HG02798 (cell line): ENCODE data around the gene ZSWIM5.

ENCODE experiments used
- ATAC-seq: cut with Tn5 transposase; IDR thresholded peaks from one replicate; pipeline ENCODE4 v1.9.1; 2021; ENCODE audit warnings: mild to moderate bottlenecking; ENCODE audit not compliant: unreplicated experiment, poor library complexity

Gene ZSWIM5

DNA sequence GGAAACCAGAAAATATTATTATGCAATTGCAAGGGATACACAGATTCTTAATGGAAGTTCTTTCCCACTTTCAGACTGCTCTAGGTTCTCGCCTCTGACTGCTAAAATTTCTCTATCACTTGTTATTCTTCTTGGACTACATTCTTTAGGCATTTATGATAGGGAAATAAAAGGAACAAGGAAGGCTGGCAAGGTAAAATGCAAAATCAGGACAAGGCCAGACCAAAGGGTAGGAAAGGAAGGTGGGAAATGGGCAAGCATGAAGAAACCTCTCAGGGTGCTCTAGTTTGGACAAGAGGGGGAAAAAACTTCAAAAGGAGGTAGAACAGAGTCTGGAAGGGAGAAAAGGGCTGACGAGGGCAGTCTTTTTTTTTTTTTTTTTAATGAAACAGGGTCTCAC is 168.2 kb downstream of the ZSWIM5 start:
- ATAC-seq, result no peak

DNA sequence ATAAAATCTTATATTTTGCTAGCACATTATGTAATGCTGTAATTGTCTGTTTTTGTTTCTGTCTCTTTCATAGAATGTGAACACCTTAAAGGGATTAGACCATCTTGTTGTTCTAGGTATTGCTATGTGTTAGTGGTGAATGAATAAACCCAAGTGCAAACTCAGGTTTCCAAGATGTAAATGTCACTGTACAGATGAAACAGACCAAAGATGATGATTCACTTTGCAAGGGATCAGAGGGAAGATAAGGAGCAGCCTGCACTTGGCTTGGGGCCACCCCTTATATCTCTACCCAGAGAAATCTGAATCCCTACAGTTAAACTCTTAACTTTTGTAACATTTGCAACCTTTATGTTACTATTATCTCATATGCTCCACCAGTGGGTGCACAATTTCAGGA is 168.9 kb downstream of the ZSWIM5 start:
- ATAC-seq, result no peak

DNA sequence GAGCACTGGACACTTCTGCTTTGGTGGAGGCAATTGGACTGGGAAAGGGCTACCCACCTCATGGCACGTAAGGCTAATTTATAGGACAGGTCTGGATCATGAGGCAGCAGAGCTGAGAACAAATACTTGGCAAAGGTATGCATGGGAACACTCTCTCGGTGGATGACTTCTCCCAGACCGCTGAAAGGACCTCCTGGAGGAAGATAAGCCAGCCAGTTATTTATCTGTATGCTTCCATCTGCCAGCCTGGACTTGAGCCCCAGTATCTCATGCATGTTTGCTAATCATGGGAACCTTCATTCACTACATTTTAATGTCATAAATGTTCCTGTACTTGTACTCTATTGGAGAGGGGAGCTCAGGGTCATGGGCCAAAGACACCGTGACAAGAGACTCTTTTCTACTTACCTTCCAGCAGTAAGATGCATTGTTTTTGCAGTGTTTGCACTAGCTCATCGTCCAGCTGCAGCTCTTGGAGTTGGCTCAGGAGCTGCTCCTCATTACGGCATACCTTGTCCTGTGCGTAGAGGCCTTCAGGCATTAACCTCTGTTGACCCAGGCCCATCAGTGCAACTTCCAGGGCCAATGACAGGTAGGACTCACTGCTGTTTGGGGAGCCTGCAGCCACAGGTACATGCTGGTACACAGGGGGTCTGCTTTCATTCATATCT is 170.6 kb downstream of the ZSWIM5 start:
- ATAC-seq, result no peak

DNA sequence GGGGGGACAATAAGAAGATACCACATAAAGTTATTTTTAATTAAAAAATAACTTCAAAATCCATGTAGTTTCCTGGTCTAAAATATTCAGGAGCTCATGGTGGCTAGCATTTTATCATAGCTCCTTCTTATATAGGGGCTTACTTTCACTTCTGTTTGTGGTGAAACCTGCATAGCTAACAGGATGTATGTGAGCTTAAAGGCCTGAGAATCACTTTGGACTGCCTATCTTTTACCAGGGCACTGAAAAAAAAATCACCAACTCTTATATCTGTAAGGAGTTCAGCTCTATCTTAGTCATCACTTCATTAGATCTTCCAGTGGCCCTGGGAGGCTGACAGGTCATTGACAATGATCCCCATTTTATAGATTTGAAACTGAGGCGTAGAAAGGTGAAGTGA is 173.0 kb downstream of the ZSWIM5 start:
- ATAC-seq, result no peak

DNA sequence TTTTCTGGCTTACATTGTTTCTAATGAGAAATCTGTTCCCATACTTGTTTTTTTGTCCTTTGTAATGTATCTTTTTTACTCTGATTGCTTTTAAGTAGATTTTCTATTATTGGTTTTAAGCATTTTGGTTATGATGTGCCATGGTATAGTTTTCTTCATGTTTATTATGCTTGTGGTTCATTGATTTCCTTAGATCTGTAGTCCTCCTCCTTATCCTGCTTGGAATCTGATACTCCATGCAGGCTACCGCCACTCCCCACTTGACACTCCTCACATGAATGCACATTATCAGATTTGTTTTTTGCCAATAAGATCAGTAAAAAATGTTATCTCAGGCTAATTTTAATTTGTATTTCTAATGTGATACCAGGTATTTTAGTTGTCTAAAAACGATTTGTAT is 173.6 kb downstream of the ZSWIM5 start:
- ATAC-seq, result no peak

DNA sequence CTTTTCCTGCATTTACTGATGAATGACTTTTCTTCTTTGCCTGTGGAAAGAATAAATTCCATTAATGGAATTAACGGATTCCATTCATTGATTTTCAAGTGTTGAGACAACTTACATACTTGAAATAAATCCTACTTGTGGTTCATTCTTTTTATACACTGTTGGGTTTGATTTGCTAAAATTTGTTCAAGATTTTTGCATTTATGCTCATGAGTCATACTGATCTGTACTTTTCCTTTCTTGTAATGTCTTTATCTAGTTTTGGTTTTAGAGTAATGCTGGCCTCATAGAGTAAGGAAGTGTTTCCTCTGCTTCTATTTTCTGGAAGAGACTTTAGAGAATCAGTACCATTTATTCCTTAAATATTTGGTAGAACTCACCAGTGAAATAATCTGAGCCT is 180.0 kb downstream of the ZSWIM5 start:
- ATAC-seq, result no peak

DNA sequence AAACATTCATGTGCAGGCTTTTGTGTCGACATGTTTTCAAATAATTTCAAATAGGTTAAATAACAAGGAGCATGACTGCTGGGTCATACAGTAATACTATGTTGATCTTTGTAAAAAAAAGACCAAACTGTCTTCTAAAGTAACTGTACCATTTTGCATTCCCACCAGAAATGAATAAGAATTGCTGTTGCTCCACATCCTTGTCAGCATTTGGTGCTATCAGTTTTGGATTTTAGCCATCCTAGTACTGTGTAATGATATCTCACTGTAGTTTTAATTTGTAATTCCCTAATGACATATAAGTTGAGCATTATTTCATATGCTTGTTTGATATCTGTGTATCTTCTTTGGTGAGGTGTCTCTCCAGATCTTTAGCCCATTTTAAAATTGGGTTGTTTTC is 182.7 kb downstream of the ZSWIM5 start:
- ATAC-seq, result no peak

DNA sequence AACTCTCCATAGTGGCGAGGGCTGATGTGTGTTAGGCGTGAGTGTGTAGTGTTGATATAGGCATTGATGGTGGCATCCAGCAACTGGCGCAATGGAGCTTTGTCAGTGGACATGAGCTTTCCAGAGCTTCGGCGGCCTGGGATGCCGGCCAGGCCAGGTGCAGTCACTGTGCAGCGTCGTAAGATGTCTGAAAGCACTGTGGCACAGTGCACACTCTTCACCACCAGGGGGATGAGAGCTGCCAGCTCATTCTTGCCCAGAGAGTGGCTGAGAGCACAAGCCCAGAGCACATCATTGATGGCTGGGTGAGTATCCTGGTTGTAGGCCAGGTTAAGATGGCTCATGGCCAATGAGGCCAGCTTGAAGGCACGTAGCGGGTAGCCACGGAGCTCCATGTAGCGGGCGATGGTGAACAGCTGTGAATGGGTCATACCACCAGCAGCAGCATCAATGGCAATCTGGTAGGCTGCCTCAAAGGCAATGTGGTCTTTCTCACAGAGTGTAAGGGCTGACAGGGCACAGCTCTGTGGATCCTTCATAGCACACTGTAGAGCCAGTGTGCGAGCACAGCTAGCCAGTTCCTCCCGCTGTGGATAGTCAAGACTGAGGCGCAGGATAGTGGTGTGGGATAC is 187.7 kb downstream of the ZSWIM5 start:
- ATAC-seq, result peak; percentile 70

DNA sequence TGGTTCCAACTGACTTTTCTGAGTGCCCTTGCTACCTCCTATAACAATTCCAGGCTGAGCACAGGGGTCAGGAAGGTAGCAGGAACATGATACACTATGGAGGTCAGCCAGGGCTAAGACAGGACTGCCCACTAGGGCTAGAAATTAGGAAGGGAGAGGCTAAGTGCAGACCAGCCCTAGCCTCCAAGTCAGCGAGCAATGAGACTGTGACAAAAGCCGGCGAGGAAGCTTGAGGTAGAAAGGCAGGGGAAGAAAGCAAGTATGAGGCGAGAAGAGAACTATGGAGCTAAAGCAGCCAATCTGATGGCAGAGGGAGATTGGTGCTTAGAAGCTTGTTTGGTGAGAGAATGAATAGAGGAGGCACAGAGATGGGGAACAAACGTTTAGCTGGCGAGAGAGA is 189.6 kb downstream of the ZSWIM5 start:
- ATAC-seq, result no peak

DNA sequence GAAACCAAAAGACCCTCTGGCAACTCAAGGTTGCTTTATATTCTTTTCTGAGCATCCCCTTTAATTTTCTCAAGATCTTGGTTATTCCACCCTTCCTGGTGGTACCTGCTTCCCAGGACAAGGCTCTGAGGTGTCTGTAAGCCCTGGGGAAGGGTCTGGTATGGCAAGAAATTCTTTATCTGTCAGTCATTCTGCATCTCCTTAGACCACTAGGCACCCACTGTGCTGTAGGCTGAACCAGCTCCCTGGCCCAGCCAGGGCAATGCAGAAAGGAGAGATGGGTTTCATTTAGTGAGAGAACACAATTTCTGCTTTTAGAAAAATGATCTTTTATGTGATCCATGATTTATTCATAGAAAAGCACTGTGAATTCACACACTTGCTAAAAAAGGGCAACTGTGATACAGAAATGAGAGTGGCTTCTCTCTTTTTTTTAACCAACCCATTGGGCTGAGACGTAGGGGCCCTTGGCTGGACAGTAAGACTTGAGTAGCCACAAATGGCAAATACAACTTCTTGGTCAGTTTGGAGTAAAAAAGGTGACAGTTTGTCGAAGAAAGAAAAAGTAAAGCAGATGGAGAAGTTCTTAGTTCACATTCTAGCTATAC is 190.2 kb downstream of the ZSWIM5 start:
- ATAC-seq, result no peak

DNA sequence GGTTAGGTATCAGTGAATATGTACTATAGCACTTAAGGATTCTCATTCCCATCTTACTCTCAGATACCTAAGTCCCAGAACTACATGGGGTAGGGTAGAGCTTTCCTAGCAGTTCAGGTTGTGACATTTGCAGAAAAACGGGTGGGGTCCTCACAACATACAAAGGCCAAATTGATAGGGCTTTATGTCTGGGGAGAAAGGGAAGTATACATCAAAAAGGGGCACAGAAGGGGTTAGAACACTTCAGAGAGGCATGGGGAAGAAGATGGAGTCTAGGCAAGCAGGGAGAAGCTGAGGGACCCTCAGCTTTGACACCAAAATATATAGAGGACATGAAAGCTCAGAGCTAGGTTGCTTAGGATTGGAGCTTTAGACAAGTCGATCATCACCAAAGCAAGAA is 190.7 kb downstream of the ZSWIM5 start:
- ATAC-seq, result no peak

DNA sequence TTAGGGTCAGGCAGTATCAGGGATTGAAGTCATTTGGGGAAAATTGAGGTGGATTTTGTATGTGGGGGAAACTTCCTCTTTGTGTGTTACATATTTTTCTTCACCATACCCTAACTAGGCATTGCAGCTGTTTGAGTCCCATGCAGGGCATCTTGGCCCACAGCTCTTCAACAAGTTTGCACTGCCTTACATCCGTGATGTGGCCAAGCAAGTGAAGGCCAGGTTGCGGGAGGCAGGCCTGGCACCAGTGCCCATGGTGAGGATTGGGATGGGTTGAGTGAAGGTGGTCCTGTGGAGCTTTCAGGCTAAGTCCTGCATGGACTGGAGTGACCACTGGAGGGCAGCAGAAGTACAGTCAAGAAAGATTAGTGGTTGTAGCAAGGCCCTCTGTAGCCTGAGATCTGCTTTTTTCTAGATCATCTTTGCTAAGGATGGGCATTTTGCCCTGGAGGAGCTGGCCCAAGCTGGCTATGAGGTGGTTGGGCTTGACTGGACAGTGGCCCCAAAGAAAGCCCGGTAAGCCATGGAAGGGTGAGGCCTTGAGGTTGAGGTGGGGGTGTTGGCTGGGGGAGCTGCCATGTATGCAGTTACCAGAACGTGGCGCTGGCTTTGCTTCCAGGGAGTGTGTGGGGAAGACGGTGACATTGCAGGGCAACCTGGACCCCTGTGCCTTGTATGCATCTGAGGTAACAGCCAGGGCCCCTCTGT is 191.9 kb downstream of the ZSWIM5 start:
- ATAC-seq, result no peak

DNA sequence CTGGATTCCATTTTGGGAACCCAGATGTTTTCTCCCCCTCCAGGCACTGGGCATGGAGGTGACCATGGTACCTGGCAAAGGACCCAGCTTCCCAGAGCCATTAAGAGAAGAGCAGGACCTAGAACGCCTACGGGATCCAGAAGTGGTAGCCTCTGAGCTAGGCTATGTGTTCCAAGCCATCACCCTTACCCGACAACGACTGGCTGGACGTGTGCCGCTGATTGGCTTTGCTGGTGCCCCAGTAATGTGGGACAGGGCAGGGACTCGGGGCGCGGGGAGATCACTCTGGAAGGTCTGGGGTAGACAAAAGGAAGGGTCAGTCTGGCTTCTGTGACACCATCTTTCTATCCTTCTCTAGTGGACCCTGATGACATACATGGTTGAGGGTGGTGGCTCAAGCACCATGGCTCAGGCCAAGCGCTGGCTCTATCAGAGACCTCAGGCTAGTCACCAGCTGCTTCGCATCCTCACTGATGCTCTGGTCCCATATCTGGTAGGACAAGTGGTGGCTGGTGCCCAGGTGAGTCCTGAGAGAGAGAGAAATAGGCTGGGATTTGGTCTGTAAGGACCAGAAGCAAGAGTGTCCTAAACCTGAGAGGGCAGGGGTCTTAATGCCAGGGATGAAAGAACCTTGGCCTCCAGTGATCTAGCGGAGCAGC is 192.7 kb downstream of the ZSWIM5 start:
- no peak for ATAC-seq

DNA sequence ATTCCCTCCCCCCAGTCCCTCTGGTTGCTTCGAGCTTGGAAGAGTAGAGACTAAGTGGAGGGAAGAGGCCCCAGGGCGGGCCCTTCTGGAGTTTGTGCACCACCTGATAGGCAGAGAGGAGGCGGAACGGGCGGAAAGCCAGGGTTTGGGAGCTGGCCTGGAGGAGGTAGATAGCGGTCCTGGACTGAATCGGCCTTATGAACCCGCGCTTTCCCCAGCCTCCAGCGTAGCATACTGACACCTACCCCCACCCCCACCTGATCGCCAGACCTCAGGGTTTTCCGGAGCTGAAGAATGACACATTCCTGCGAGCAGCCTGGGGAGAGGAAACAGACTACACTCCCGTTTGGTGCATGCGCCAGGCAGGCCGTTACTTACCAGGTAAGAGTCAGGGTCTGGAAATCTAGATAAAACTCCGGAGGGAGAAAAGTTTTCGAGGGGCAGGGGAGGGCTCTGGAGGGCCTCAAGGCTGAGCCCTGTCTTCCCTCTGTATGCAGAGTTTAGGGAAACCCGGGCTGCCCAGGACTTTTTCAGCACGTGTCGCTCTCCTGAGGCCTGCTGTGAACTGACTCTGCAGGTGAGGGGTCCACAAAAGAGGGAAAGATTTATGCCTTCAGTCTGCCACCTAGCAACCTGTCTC is 193.6 kb downstream of the ZSWIM5 start:
- no peak for ATAC-seq

DNA sequence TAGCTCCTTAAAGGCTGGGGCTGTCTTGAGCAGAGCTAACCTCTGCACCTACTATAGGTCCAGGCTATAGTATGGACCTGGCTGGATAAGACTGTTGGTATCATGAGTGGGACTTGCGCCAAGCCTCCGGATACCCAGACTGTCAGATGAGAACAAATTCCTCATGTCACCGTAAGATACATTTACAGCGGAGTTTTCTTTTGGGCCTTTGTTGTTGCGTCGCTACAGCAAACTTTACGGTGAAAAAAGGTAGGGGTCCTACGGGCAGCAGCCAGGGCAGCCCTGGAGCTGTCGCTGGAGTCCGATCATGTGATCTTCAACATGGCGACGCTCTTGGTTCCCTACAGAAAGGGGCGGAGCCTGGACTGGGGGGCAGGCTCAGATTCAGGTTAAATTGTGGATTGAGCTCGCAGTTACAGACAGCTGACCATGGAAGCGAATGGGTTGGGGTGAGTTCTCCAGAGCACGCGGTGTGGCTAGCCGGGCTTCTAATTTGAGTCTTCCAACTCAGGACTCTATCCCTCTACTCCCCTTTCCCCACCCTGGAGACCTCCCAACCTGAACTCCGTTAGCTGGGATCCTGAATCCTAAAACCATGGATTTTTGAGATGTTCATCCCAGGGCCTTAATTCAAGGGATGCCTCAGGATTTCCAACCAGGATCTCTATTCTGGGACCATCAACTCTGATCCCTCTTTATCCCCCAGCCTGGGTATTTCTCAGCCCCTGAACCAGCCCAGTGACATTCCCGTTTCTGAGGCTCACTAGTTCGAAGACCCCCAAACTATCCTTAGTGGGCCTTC is 194.4 kb downstream of the ZSWIM5 start, which contains the start of gene UROD:
Gene UROD (plus strand): TSS at position 418 of the 802 bp plus-strand sequence. CDS start 12 bp downstream, at position 430.
- peak; percentile 77 for ATAC-seq

DNA sequence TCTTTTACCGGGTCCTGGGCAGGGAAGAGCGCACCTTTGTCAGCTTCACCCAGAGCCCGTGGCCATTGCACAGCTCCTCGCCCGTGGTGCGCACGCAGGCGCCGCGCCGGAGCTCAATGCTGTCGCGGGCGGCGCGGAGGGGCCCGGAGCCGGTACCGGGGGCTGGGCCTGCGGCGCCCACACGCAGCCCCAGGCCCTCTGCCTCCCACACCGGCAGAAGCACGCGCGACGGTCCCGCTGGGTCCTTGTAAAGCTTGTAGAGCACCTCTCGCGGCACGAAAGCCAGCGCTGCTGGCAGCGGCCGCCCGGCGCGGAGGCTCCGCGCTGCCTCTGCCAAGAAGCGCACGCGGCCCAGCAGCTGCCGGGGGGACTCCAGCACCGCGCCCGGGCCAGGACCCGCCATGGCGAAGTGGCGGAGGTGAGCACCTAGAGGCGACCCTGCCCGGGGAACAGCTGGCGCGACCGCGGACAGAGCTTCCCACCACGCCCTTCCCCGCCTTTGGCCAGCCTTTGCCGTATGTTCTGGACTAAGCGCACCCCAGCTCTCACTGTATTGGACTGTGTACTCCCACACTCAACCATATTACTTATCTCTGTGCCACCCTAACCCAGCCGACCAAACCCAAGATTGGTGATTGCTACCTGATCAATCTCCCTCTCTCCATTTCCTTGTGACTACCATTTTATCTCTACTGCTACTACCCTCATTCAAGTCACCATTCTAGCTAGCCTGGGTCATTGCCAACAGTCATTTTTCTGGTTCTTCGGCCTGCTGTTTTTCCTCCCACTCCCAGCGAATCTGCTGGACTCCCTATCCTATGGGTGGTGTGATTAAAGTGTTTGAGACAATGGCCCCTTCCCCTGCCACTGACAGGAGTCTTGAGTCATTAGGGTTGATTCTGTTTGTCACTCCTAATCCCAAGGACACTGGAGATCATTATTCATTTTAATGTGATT is 195.3 kb downstream of the ZSWIM5 start, which contains the start of gene HECTD3:
Gene HECTD3 (minus strand): TSS at position 470 of the 957 bp plus-strand sequence. CDS start 67 bp downstream, at position 403.
- peak; percentile 72 for ATAC-seq

DNA sequence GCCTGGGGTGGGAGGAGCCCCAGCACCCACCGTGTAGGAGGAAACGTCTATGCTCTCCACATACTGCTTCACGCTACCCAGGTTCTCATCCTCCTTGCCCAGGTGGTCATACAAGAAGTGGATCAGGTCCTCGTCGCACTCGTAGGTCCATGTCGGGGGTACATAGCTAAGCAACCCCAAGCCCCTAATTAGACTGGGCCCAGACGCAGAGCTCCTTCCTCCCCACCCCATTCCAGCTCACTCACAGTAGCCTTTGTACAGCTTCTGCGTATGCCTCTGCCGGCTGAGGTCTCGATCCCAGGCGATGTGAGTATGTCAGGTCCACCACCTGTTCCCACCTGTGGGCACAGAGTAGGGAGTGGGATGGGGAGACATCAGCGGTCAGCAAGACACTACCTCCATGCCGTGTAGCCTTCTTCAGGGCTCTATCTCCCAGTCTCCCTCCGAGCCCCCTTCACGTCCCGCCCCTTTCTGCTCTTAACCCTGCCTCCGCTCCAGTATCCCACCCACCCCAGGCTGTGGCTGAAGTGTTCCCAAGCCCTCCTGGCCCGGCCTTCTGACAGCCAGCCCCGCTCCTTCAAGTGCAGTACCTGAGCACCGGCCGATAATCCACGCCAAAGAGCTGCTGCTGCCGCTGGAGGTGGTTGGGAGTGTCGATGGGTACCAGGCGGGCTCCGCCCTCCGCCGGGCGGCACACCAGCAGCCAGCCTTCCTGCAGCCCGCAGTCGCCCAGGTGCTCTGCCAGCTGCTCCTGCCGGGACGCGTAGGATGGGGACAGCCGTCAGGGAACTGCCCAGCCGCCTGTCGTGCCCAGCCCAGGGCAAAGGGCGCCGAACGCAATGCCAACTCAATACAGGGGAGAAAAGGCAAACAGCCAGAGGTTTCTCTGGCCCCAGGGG is 196.2 kb downstream of the ZSWIM5 start:
- no peak for ATAC-seq
